ENCODE data around the gene TSC22D1.

TSC22D1 gene

DNA sequence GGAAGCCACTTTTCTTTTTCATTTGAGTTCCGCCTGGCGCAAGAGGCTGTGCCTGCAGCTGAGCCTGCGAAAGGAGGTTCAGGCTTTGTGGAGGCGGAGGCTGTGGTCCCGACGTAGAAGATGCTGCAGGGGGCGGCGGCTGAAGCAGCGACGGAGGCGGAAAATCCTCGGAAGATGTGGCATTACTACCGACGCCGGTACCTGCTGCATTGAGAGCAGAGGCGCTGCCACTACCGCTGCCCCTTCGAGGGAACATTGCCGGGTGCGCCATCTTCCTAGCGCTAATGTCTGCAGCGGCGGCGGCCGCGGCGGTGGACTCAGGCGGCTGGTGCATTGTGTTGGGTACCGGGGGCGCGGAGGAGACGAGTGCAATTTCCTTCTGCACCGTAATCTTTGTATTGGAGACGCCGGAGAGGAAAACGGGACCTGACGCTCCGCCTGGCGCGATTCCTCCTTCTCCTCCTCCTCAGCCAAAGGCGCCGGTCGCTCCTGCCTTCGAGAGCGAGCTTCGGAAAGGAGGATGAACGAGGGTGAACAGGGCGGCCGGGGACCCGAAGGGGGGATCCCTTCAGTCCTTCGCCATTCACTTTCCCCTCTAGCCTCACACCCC, at the start of gene TSC22D1:
TSS of gene TSC22D1 (minus strand) at position 590 of the 610 bp plus-strand sequence. CDS start at position 334, 256 bp downstream.
- Histone ChIP-seq H3K27ac (peak within 1 kb of the TSS; percentile 93 to 99 (median 96)), H3K4me2 (peak within 1 kb of the TSS; percentile 82 to 98 (median 90)), H3K9ac (peak within 1 kb of the TSS; percentile 91 to 98 (median 97)), H3K36me3 (peaks cover 0 to 12% (median 5%) of the 10 kb centered on the region in 11 experiments; a peak in 7 of 22 replicates), H4K20me1 (peaks cover 0 to 29% (median 15%) of the 10 kb centered on the region in 11 experiments; a peak in 15 of 22 replicates), H3K4me3 (peak within 1 kb of the TSS; percentile 89 to 98 (median 94)), H3K27me3 (no peaks in the 10 kb centered on the region), H3K4me1 (peaks cover 43 to 55% (median 49%) of the 10 kb centered on the region in 10 experiments), H3K9me3 (replicated peaks in 1 of 11) (no peaks in the 10 kb centered on the region)
- TF ChIP-seq Cebpa-rat (IDR thresholded peaks at IDR 0.05): no peak

DNA sequence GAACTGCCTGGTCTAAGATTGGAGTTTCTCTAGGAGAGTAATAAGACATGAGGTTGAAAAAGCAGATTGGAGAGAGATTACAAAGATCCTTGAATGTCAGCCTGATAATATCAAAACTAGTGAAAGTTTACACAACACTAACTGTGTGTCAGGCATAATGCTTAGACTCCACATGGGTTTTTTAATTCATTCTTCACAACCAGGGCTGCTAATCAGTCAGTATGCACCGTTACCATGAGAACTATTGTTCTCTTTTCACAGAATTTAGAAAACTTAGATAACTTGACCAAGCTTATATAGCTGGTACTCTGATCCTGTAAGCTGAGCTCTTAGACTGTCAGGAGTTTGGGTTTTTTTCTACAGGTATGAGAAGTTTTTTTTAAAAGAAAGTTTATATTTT, 46.6 kb upstream of the TSC22D1 start:
- Histone ChIP-seq H3K4me3 (no peak overlapping the region), H3K4me2 (no peak overlapping the region)
- TF ChIP-seq Cebpa-rat (IDR thresholded peaks at IDR 0.05): no peak

DNA sequence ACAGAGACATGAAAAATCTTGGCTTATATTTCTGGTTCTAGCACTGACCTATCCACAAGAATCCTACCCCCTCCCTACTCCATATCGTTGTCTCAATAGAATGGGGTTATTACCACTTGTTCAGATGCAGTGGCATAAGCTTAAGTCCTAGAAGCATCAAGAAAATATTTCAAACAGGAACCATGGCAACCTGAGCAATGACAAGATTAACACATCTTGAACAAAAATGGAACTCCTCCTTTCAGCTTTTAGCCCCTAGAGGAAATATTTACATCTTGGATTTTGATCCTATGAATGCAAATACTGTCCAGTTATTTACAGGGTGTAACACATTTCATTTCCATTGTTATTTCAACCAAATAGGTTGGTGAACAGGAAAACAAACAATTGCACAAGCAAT, 46.1 kb upstream of the TSC22D1 start:
- H3K9ac ChIP-seq: no peak overlapping the region

More for the DNA sequence above, 46.6 kb upstream of the TSC22D1 start:
- no peak overlapping the region for H3K27ac ChIP-seq
- no peak overlapping the region for H3K9ac ChIP-seq
- no peaks in the 10 kb centered on the region for H3K9me3 ChIP-seq (replicated peaks in 1 of 11)
- H3K4me1 ChIP-seq: peaks cover 0 to 9% (median 0%) of the 10 kb centered on the region in 10 experiments; a peak in 1 of 20 replicates
- no peaks in the 10 kb centered on the region for H4K20me1 ChIP-seq
- no peaks in the 10 kb centered on the region for H3K27me3 ChIP-seq
- H3K36me3 ChIP-seq: no peaks in the 10 kb centered on the region

DNA sequence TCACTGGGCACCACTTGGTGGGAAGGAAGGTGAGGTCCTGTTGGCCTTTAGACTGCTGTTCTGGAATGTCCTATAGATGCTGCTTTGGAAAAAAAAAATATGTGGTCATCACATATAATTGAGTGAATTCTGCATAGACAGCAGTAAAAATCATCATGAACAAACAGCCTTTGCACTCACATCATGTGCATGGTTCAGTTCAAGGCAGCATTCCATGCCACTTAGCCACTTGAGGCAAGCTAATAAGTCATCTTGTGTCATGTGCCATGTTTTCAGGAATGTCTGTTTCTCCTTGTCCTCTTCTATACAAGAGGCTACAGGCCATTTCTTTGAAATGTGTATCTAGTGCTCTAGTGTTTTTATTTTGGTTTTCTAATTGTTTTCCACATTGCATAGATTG, 43.9 kb upstream of the TSC22D1 start:
- no peaks in the 10 kb centered on the region for H3K27me3 ChIP-seq
- H3K27ac ChIP-seq: no peak overlapping the region
- H4K20me1 ChIP-seq: no peaks in the 10 kb centered on the region
- H3K4me3 ChIP-seq: no peak overlapping the region
- H3K4me2 ChIP-seq: no peak overlapping the region
- no peak for TF ChIP-seq Cebpa-rat (IDR thresholded peaks at IDR 0.05)
- H3K9ac ChIP-seq: no peak overlapping the region
- H3K9me3 ChIP-seq (replicated peaks in 1 of 11): no peaks in the 10 kb centered on the region
- H3K36me3 ChIP-seq: no peaks in the 10 kb centered on the region
- H3K4me1 ChIP-seq: peaks cover 0 to 9% (median 0%) of the 10 kb centered on the region in 10 experiments; a peak in 1 of 20 replicates

More for the DNA sequence above, 46.1 kb upstream of the TSC22D1 start:
- H3K27ac ChIP-seq: no peak overlapping the region
- no peaks in the 10 kb centered on the region for H3K36me3 ChIP-seq
- H3K4me3 ChIP-seq: no peak overlapping the region
- peaks cover 0 to 9% (median 0%) of the 10 kb centered on the region in 10 experiments; a peak in 1 of 20 replicates for H3K4me1 ChIP-seq
- no peaks in the 10 kb centered on the region for H3K9me3 ChIP-seq (replicated peaks in 1 of 11)
- no peaks in the 10 kb centered on the region for H4K20me1 ChIP-seq
- H3K27me3 ChIP-seq: no peaks in the 10 kb centered on the region
- TF ChIP-seq Cebpa-rat (IDR thresholded peaks at IDR 0.05): no peak
- no peak overlapping the region for H3K4me2 ChIP-seq

DNA sequence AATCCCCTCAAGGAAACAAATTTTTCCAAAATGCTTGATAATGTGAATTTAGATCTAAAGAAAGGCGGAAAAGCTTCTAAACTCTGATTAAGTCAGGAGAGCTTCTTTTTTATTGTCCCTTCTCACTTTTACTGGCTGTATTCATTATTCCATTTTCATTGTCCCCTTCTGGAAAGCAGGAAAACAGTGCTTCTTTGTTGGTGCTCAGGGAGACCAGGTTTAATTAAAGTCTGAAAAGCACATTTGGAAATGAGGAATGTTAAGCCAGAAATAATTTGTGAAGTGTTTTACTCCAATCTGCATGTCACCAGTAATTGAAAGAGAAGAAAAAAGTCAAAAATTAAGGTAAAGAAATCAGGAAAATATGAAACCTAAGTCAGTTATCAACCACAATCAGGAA, 43.5 kb upstream of the TSC22D1 start:
- Histone ChIP-seq H3K4me3 (no peak overlapping the region), H3K27ac (no peak overlapping the region), H3K4me1 (peaks cover 0 to 9% (median 0%) of the 10 kb centered on the region in 10 experiments; a peak in 1 of 20 replicates), H4K20me1 (no peaks in the 10 kb centered on the region), H3K9ac (no peak overlapping the region), H3K27me3 (no peaks in the 10 kb centered on the region), H3K4me2 (no peak overlapping the region), H3K9me3 (replicated peaks in 1 of 11) (no peaks in the 10 kb centered on the region), H3K36me3 (no peaks in the 10 kb centered on the region)
- no peak for TF ChIP-seq Cebpa-rat (IDR thresholded peaks at IDR 0.05)

DNA sequence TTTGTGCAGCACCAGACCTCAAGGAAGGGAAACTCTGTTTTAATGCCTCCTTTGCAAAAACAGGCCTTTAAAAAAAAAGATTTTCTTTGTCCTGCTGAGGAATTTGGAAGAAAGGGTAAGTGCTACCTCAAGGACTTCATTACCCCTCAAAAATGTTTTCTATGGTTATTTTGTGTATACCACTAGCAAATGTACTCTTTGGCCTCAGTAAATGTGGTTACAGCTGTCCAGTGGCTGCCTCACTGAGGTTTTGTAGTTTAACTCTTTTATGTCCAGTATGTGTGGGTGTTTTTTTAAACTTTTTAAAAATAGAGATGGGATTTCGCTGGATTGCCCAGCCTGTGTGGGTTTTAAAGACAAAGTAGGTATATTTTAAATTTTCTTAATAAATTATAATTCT, 42.2 kb upstream of the TSC22D1 start:
- Histone ChIP-seq H3K36me3 (no peaks in the 10 kb centered on the region), H3K4me1 (peaks cover 0 to 9% (median 0%) of the 10 kb centered on the region in 10 experiments; a peak in 1 of 20 replicates), H3K9ac (no peak overlapping the region), H3K9me3 (replicated peaks in 1 of 11) (no peaks in the 10 kb centered on the region), H3K27me3 (no peaks in the 10 kb centered on the region), H3K4me3 (no peak overlapping the region), H4K20me1 (no peaks in the 10 kb centered on the region), H3K4me2 (no peak overlapping the region), H3K27ac (no peak overlapping the region)
- no peak for TF ChIP-seq Cebpa-rat (IDR thresholded peaks at IDR 0.05)

DNA sequence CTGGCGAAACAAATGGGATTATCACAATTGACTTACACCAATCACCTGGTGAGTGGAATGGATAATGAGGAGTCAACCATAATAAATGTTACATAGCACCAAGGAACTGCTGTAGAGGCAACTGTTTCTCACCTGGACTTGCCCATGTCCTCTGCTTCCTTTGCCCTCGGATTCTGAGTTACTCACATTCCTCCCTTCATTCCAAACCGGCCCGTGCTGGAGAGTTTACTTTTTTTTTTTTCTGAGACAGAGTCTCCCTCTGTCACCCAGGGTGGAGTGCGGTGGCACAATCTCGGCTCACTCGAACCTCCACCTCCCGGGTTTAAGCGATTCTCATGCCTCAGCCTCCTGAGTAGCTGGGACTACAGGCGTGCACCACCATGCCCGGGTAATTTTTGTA, 41.5 kb upstream of the TSC22D1 start:
- H4K20me1 ChIP-seq: no peaks in the 10 kb centered on the region
- no peaks in the 10 kb centered on the region for H3K27me3 ChIP-seq
- H3K9me3 ChIP-seq (replicated peaks in 1 of 11): no peaks in the 10 kb centered on the region
- H3K9ac ChIP-seq: no peak overlapping the region
- no peak for TF ChIP-seq Cebpa-rat (IDR thresholded peaks at IDR 0.05)
- peaks cover 0 to 9% (median 0%) of the 10 kb centered on the region in 10 experiments; a peak in 1 of 20 replicates for H3K4me1 ChIP-seq
- H3K4me3 ChIP-seq: no peak overlapping the region
- H3K36me3 ChIP-seq: no peaks in the 10 kb centered on the region
- no peak overlapping the region for H3K4me2 ChIP-seq
- no peak overlapping the region for H3K27ac ChIP-seq

DNA sequence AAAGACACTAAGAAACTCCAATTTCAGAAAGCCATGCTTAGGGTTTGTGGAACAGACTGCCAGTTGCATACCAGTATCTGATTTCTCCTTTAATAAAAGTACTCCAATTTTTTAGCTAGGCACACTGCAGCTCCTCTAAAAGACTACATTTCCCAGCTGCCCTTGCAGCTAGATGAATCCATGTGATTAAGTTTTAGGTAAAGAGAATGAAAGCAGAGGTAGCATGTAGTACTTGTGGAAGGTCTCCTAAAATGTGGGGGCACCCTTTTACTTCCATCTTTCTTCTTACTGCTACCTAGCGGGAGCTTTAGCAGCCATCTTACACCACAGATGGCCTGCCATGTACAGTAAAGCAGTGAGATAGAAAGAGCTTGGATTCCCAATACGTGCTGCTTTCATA, 33.0 kb upstream of the TSC22D1 start:
- no peaks in the 10 kb centered on the region for H3K27me3 ChIP-seq
- H3K9ac ChIP-seq: no peak overlapping the region
- H3K9me3 ChIP-seq (replicated peaks in 1 of 11): peaks cover 12 to 20% (median 15%) of the 10 kb centered on the region in 11 experiments
- TF ChIP-seq Cebpa-rat (IDR thresholded peaks at IDR 0.05): no peak
- H3K4me2 ChIP-seq: no peak overlapping the region
- H3K36me3 ChIP-seq: no peaks in the 10 kb centered on the region
- H4K20me1 ChIP-seq: no peaks in the 10 kb centered on the region
- no peak overlapping the region for H3K27ac ChIP-seq
- no peaks in the 10 kb centered on the region for H3K4me1 ChIP-seq
- no peak overlapping the region for H3K4me3 ChIP-seq

DNA sequence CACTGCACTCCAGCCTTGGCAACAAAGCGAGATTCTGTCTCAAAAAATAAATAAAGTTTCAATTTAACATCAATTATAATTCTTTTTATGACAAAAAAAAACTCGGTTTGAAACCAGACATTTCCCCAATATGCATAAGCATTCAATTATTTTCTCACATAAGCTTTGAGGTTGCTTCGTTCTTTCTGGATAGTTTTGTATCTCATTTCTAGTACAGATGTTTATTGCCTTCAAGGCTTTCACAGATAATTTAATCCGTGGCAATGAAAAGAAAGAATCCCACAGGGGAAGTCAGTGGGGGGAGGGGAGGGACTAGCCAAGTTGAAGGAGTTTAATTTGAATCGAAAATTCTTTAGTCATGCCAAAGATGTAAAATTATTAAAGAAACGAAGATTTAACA, 29.6 kb upstream of the TSC22D1 start:
- H3K9ac ChIP-seq: no peak overlapping the region
- H4K20me1 ChIP-seq: no peaks in the 10 kb centered on the region
- H3K36me3 ChIP-seq: no peaks in the 10 kb centered on the region
- H3K4me2 ChIP-seq: no peak overlapping the region
- no peaks in the 10 kb centered on the region for H3K27me3 ChIP-seq
- H3K9me3 ChIP-seq (replicated peaks in 1 of 11): peaks cover 5 to 11% (median 7%) of the 10 kb centered on the region in 11 experiments
- H3K27ac ChIP-seq: no peak overlapping the region
- TF ChIP-seq Cebpa-rat (IDR thresholded peaks at IDR 0.05): no peak
- no peak overlapping the region for H3K4me3 ChIP-seq
- no peaks in the 10 kb centered on the region for H3K4me1 ChIP-seq

DNA sequence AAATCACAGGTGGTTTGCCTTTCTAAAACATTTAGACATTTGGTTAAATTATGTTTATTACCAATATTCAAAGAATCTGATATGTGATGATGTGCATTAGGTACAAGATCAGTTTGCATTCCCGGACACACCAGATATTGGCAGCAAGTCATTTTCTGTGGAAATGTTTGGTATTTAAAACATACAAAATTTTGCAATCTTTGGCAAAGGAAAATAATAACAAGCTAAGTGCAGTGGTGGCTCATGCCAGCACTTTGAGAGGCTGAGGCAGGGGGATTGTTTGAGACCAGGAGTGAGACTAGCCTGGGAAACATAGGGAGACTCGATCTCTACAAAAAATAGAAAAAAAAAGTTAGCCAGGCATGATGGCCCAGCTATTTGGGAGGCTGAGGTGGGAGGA, 29.1 kb upstream of the TSC22D1 start:
- Histone ChIP-seq H3K36me3 (no peaks in the 10 kb centered on the region), H3K4me2 (no peak overlapping the region), H3K4me3 (no peak overlapping the region), H3K27ac (no peak overlapping the region), H4K20me1 (no peaks in the 10 kb centered on the region), H3K4me1 (no peaks in the 10 kb centered on the region), H3K9me3 (replicated peaks in 1 of 11) (peaks cover 1 to 7% (median 2%) of the 10 kb centered on the region in 11 experiments), H3K9ac (no peak overlapping the region), H3K27me3 (no peaks in the 10 kb centered on the region)
- TF ChIP-seq Cebpa-rat (IDR thresholded peaks at IDR 0.05): no peak

Data from BLaER1 treated with 17β-estradiol and CSF1 and Interleukin-3, amounts not matched to agents 10 nM and 100 nM (cell line).